NCI-H524 treated with DMSO at 0.1 percent for 48 hours (cell line): ENCODE results near the gene BTLA.
"Not testable (repeated sequence)": the region's sequence is repeated elsewhere in the genome, so short reads cannot be mapped to it uniquely, and the experiment has no call there.

Experiments used
- DNase-seq: peaks from one replicate; lab custom pipeline; 2025; lab: John Stamatoyannopoulos, UW

The BTLA gene

DNA sequence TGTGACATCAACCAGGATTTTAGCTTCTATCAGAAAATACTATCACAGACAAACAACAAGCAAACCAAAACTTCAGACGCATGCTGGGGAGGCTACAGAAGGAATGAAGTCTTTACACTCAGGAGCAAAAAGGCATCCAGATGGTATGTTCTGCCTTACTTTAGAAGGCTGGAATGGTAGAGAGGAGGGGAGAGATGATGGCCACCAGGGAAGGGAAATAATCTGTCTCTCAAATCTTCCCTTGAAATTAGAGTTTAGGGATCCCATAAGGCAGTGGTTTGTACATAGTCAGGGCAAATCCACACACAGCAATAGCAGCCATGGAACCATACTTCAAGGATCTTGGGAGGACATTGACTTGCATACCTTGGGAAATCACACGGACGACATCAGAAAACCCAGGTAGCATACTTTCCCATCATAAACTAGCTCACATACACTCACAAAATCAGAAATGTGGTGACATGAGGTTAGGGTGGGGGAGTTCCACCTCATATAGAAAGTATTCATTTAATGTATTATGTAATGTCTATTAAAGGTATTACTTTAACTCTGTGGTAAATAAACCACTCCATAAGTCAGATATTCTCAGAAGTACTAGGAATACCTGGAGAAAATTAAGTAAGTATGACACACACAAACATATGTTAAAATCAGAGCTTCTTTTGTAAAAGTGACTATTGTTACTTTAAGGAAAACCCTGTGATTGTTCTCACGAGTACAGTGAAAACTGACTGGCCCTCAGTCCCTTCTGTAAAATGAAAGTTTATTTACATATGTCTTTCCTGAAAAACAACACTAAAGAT lies 9.4 kb downstream of the BTLA start:
- DNase-seq: no peak

DNA sequence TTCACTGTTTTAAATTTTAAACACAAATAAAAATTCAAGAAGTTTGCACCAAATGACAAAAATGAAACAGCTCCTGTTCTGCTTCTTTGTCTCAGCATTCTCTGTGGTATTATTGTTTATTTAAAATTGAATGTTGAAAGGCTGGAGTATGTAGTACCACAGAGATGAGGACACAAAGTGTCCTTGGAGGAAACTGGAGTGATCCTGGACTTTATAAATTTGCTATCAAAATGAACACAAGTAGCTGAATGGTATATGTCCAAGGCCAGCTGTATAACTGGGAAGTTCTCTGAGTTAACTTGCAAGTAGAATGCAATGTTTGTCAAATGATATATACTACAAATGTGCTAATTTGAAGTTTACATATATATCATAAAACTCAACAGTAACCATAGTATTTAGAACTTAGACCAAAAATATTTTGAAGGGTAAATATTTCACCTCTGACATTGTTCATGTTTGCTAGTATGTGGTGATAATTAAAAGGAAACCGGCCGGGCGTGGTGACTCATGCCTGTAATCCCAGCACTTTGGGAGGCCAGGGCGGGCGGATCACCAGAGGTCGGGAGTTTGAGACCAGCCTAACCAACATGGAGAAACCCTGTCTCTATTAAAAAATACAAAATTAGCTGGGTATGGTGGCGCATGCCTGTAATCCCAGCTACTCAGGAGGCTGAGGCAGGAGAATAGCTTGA lies 12.3 kb downstream of the BTLA start:
- DNase-seq: no peak

DNA sequence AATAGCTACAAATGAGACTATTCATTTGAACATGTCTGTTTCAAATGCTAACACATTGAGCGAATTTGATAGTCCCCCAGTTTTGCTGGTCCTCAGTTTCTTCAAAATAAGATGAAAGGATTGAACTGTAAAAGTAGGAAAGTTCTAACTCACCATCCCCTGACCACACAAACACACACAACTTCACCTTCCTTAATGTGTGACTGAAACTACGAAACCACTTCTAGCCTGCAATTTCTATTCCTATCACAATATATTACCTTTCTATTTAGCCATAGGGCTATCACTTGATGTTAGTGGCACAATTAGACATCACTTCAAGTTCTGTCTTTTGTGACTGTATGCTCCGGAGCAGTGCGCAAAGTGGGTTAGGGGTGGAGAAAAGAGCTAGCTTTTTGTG lies 14.9 kb downstream of the BTLA start:
- DNase-seq: no peak

DNA sequence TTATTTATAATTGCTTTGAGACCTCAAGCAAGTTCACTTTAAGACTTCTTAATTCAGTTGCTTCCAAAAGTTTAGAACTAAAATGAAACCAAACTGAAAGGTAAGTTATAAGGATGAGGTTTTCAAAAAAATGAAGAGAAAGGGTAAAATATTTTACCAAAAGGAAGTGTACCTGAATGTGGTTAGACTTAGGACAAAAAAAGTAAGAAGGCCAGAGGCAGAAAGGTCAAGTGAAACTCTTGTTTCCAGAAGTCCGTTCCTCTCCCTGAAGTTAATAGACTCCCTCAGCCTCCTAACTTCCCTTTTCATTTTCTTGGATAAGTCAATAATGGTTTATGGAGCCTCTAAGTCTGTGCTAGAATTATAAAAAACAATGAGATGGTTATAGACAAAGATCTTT lies 16.6 kb downstream of the BTLA start:
- DNase-seq: no peak

DNA sequence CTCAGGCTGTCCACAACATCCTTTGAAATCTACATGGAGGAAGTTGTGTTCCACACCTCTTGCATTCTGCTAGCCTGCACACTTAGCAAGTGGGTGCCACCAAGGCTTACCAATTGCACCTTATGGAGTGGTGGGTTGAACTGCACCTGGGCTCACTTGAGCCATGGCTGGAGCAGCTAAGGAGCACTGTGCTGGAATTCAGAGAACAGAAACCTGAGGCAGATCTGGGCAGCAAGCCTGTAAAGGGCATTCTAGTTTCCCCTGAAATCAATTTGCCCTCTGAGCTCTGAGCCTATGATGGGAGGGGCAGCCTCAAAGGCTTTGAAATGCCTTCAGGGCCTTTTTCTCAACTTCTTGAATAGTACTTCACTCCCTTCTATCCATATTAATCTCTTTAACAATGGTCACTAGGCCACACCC lies 18.0 kb downstream of the BTLA start:
- DNase-seq: no peak

DNA sequence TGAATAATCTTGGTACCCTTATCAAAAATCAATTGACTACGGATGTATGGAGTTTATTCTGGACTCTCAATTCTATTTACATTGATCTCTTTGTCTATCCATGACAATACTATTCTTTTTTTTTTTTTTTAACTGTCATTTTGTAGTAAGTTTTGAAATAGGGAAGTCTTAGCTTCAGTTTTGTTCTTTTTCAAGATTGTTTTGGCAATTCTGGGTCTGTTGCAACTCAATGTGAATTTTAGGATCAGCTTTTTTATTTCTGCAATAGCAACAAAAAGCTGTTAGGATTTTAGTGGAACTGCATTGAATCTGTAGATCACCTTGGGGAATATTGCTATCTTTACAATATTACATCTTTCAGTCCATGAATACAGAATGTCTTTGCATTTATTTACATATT lies 21.4 kb downstream of the BTLA start:
- no peak for DNase-seq

DNA sequence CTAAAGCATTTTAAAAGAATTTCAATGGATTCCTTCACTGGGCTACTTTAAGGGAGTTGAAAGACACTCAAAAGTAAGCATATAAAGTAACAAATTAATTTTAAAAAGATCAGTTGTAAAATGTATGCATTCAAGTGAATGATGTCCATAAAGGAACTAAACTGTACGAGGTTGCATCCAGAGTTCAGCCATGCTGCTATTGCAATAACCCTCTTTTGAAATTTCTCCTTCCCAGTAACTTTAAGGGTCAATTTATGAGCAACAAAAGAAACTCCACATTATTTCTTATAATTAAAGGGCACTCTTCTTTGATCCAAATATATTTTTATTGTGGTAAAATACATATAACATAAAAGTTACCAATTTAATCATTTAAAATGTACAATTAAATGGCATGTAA lies 22.9 kb downstream of the BTLA start:
- DNase-seq: no peak

DNA sequence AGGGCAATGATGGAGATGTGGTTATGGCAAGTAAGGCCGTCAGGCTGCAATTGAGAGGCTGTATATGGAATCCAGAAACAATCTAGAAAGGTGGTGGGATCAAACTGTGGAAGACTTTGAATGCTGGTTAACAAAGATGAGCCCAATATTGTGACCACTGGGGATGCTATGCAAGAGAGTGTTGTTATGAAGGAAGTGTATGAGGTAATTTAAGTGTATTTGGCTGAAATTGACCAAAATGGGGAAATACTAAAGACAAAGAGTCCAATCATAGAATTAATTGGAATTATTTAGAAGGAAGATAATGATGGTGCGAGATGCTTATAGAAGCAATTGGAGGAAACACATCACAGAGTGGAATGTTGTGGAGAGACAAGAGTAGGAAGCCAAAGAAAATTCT lies 24.5 kb downstream of the BTLA start:
- no peak for DNase-seq

DNA sequence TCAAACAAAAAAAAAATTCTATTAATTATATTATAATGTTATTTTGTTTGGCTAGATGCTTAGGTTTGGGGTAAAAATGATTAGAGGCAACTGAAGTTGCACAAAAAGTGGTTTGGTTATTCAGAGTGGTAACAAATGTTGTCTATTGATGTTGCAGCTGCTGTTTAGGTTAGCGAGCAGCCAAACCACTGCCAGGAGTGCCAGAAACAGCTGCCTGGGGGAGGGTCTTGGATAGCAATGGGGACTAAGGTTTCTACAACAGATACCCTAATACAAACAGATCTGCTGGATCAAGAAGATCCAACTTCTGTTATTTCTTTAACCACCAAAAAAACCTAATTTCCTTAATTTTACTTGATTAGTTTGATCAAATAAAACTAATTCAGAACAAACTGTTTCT lies 26.6 kb downstream of the BTLA start:
- no peak for DNase-seq

DNA sequence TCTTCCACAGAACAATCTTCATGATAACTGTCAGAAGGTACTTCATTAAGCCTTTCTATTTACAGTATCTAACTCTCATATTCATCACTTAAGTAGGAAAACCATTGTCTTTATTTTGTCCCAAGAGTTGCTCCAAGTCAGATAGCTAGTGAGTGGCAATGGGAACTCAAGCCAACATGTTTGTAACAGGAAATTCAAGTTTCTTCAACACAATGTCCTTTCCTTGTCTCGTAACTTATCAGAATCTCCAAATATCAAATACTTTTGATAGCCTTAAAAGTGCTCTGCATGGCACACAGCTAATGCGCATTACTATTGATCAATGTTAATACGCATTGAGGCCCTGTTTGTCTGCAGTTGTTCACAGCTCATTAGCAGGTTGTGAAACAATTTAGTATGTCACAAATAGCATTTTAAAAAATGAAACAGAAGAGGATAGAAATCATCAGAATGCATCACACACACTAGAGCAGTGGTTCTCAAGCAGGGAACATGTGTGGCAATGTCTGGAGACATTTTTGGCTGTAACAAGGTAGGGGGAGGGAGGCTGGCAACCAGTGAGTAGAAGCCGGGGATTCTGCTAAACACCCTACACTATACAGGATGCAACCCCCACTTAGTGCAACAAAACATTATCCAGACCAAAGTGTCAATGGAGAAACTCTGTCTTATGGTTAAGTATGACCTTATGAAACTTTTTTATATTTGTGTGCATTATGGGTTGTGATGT lies 27.5 kb downstream of the BTLA start:
- DNase-seq: no peak

DNA sequence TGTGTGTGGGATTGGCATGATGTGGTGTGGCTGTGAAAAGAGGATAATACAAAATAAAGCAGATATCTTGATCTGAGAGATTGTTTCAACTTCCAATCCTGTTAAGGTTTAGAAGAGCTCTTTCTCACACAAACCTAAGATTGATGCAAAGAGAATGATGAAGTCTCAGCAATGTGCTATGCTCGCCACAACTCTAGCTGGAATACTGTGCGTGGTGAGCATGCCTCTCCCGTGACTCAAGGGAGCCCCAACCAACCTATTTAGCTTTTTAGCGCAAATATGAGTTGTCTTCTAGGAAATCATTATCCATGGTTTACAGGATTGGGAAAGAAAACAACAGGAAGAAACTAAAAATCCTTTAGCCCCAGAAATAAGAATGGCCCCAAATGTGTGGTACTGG lies 28.5 kb downstream of the BTLA start:
- no peak for DNase-seq

DNA sequence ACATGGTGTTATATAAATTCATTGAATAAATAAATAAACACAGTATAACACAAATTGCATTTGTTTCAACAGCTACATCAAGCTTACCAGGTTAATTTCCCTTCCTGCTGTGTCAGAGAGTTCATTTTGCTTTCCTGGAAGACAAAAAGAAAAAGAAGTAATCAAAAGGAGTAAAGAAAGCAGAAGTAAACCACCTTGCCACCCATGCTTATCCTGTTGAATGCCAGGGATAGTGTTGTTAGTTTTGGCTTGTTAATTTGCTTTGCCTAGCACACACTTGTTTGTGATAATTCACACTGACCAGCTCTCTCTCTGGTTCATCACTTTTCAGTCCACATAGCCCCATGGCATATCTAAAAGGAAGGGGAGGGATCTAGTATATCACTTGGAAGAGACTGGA lies 29.6 kb downstream of the BTLA start:
- no peak for DNase-seq

DNA sequence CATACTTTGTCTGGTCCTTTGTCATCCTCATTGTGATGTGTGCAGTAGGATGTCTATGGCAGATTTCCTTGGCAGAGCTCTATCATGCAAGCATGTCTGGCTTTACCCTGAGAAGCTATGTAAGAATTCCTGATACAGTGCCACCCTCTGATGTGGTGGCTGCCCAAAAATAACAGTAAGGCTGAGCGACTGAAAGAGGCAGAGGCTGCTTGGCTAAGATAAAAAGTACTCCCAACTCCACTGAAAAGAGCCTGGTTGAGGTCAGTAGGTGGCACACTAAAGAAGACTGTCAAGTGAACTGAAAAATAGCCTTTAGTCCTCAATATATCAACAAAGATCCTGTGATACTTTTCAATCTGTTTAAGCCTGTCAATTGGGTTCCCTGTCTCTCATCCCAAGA lies 31.7 kb downstream of the BTLA start:
- no peak for DNase-seq

DNA sequence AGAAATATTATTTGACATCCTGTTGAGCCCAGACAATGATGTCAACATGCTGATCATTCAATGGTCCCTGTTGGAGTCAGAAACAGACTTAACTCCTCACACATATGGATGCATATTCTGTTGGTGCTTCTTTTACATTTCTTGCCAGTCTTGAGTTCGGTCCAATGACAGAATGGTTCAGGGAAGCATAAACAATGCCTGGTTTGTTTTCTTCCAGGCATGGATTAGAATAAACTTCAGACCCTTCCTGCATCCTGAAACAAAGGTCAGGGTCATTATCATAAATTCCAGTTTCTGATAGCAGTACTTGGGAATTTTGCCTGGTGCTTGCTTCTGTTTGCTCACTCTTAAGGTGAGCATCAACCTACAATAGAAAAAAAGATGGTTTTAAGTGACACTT lies 33.3 kb downstream of the BTLA start:
- DNase-seq: no peak

DNA sequence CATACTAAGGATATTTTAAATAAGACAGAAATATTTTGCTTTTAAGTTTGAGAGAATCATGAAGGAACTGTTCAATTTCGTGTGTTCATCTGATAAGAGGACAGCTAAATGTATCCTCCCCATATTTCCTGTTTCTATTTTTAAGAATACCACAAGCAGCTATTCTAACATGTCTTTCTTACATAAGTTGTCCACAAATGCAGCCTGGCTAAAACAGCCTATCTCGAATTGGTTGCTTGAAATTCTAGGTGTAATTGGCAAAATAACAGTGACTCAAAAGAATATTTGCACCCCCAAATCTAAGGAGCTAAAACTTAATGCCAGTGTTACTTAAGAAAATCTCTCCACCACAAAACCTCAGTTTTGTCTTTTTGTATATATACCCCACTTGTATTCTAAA lies 35.0 kb downstream of the BTLA start:
- DNase-seq: no peak

DNA sequence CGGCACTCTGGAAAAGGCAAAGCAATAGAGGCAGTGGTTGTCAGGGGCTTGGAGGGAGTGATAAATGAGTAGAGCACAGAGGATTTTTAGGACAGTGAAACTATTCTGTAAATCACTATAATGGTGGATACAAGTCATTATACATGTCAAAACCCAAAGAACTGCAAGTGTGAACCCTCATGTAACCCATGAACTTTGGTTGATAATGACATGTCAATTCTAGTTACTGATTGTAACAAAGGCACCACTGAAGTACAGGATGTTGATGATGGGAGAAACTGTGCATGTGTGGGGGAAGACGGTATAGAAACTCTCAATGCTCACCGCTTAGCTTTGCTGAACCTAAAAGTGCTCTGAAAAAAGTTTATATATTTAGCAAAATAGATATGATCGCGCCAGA lies 36.0 kb downstream of the BTLA start:
- no peak for DNase-seq

DNA sequence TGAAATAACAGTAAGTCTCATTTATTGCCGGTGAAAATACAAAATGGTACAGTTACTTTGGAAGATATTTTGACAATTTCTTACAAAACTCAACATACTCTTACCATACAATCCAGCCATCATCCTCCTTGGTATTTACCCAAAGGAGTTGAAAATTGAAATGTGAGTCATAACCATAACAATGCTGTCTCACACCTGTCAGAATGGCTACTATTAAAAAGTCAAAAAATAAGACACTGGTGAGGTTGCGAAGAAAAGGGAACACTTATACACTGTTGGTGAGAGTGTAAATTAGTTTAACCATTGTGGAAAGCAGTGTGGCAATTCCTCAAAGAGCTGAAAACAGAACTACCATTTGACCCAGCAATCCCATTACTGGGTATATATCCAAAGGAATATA lies 37.5 kb downstream of the BTLA start:
- not testable (repeated sequence) for DNase-seq

DNA sequence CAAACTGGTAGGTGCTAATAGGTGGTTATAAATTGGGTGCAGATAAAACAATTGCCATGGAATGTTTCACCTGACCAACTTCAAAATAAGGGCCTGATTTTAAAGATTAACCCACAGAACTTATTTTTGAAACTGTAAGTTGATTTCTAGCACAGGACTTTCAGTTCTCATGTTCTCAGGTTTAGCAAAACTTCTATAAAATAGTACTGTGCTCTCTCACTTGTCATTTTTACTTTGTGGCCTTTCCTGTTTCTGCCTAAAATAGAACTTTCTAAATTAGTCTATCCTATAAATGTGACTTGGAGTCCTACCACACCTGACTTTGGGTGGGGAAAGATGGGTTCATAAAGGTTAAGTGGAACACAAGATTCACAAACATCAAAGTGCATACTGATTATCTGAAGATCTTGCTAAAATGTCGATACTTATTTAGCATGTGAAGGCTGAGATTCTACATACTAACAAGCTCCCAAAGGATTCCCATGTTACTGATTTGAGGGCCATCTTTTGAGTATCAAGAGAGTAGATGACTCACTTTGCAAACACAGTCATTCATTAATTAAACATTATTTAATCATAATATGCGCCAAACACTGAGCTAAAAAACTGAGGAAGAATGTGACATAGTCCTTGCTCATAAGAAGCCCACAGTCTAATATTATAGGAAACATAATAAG lies 38.6 kb downstream of the BTLA start:
- DNase-seq: no peak

DNA sequence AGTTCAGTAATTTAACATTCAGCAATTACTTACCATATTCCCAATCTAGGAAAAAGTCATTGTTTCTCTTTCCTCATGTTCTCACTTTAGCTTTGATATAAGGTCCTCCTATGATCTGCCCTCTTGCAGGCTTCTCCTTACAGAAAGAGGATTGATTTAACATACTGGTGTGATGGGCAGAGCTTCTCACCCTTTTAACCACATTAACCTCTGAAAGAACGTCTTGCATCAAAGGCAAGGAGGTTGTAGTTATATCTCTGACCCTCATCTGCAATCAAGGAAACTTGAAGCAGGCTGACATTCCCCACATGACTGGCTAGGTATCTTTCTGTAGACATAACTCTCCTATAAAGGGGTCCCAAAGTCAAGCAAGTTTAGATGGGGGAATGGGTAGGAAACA lies 39.5 kb downstream of the BTLA start:
- DNase-seq: no peak

DNA sequence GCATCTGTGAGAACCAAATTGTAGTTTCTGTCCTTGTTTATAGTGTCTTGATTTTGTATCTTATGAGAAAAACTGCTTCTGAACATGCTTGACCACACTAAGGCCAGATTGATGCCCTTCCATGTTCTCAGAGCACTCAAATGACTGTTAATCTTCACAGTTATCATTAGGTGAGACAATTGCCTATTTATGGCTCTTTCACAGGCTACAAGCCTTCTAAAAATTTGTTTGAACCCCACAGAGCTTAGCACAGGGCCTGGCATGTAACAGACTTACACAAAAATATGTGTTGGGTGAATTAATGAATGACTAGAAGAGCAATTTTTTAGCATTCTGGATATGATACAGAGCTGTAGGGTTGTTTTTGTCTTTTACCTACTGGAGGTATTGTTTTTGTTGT lies 43.1 kb downstream of the BTLA start:
- no peak for DNase-seq

DNA sequence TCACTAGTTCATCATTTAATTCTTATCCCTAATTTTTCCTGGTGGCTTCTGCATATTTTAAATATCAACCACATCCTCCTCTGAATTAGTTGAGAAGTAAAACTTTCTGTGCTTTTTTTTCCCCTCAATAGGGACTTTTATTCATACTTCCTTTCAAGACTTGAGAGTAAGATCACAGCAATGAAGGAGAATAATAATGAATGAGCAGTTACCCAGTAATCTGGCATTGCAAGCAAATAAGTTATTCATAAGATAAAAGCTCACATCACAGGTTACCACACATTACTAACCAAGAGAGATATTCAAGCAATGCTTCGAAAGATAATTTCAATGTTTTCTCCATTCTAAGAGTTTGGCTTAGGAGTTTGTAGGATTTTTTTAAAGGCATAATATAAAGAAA lies 50.3 kb downstream of the BTLA start:
- DNase-seq: no peak

DNA sequence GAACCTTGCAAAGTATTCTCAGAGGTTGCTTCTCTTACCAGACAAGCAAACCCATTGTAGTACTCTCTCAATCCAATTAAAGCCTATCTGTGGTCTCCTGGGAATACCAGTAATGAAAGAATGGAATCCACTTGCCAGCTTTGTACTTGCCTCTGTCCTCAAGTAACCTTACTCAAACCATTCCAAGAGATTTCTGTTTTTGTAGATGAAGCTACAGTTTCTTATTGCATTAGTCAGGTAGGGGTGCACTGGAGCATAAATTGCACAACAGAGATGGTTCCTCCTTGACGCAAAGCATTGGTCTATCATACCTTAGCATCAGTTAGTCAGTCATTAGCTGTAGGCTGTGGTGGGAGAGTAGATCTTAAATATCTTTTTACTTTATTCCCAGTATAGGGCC lies 52.9 kb downstream of the BTLA start:
- peak; percentile 99 for DNase-seq

DNA sequence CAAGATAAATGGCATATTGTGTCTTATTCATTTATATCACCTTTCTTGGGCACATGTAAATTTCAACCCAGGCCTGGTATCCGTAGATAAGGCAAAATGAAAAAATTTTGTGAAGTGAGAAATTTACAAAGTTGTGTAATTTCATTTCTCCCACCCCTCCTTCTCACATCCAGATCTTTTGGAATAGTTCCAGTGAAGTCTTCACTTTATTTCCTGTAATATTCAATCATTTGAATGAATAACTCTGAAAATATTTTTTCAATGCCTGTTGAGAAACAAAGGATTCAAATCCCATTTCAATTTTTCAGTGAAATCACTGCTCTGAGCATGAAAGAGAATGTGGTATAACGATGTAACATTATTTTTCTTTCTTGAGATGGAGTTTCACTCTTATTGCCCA lies 53.4 kb downstream of the BTLA start:
- DNase-seq: no peak
